Neuronal stem cell (in vitro differentiated cells): ENCODE measurements around the gene CHN2.

Source experiments
- DNase-seq: peaks from one replicate; pipeline ENCODE4 v3.0.0-alpha.2; 2013; ENCODE audit warnings: low spot score
- H2AFZ ChIP-seq: one replicate; pipeline ENCODE4 v1.6.1; 2013; ENCODE audit warnings: mild to moderate bottlenecking, low read length, inconsistent platforms
- H2AK5ac ChIP-seq: 2 replicates; pipeline ENCODE4 v1.6.1; 2013; ENCODE audit warnings: low read depth, mild to moderate bottlenecking, inconsistent platforms, low read length, moderate library complexity, mixed read lengths
- H2BK120ac ChIP-seq: 2 replicates; pipeline ENCODE4 v1.6.1; 2013; ENCODE audit warnings: low read depth, mild to moderate bottlenecking, inconsistent platforms, low read length, moderate library complexity, mixed read lengths
- H2BK12ac ChIP-seq: one replicate; pipeline ENCODE4 v1.6.1; 2013; ENCODE audit warnings: low read length, inconsistent platforms
- H2BK15ac ChIP-seq: 2 replicates; pipeline ENCODE4 v1.6.1; 2013; ENCODE audit warnings: mild to moderate bottlenecking, low read length, inconsistent platforms, mixed read lengths
- H2BK5ac ChIP-seq: one replicate; pipeline ENCODE4 v1.6.1; 2013; ENCODE audit warnings: inconsistent platforms, mild to moderate bottlenecking, low read length, moderate library complexity
- H3K14ac ChIP-seq: one replicate; pipeline ENCODE4 v1.6.1; 2013; ENCODE audit warnings: low read length, inconsistent platforms
- H3K18ac ChIP-seq: 2 replicates; pipeline ENCODE4 v1.6.1; 2013; ENCODE audit warnings: low read length, inconsistent platforms
- H3K23ac ChIP-seq: 2 replicates; pipeline ENCODE4 v1.6.1; 2013; ENCODE audit warnings: low read depth, mild to moderate bottlenecking, mixed read lengths, low read length, inconsistent platforms; ENCODE audit not compliant: poor library complexity
- H3K27ac ChIP-seq: replicated peaks from 3 replicates; pipeline ENCODE4 v1.5.1; 2013; ENCODE audit warnings: low read length, inconsistent platforms
- H3K27me3 ChIP-seq, 3 experiments: 2 replicates each; pipeline ENCODE4 v1.6.1; 2013; ENCODE audit warnings: low read length in 3 of 3, mild to moderate bottlenecking in 2 of 3, inconsistent platforms in 1 of 3, low read depth in 1 of 3, mixed read lengths in 1 of 3, moderate library complexity in 1 of 3; ENCODE audit not compliant: control insufficient read depth in 3 of 3, insufficient read depth in 3 of 3
- H3K36me3 ChIP-seq, 2 donors: replicated peaks in 1 of 2; 2 replicates each; pipeline ENCODE4 v1.6.1; 2013; ENCODE audit warnings: low read length in 2 of 2; ENCODE audit not compliant: control insufficient read depth in 2 of 2, insufficient read depth in 2 of 2
- H3K4ac ChIP-seq: 2 replicates; pipeline ENCODE4 v1.6.1; 2013; ENCODE audit warnings: inconsistent platforms, mild to moderate bottlenecking, low read length, moderate library complexity
- H3K4me1 ChIP-seq, 2 donors: 1 replicate in 1 of 2; 2 replicates in 1 of 2; pipeline ENCODE4 v1.6.1; 2013; ENCODE audit warnings: low read length in 2 of 2, low read depth in 1 of 2; ENCODE audit not compliant: control insufficient read depth in 2 of 2, insufficient read depth in 1 of 2
- H3K4me2 ChIP-seq: one replicate; pipeline ENCODE4 v1.6.1; 2013; ENCODE audit warnings: mild to moderate bottlenecking, low read length, inconsistent platforms; ENCODE audit not compliant: insufficient read depth, poor library complexity, severe bottlenecking
- H3K4me3 ChIP-seq, 2 donors: 2 replicates each; pipeline ENCODE4 v1.5.1; 2013; ENCODE audit warnings: low read length in 2 of 2, mild to moderate bottlenecking in 2 of 2, inconsistent platforms in 1 of 2, moderate library complexity in 1 of 2
- H3K79me1 ChIP-seq: one replicate; pipeline ENCODE4 v1.6.1; 2013; ENCODE audit warnings: low read depth, mild to moderate bottlenecking, inconsistent platforms, low read length, moderate library complexity
- H3K9ac ChIP-seq: one replicate; pipeline ENCODE4 v1.6.1; 2013; ENCODE audit warnings: mild to moderate bottlenecking, low read depth, low read length, inconsistent platforms; ENCODE audit not compliant: poor library complexity
- H3K9me3 ChIP-seq, 2 donors: replicated peaks in 1 of 2; 2 replicates each; pipeline versions ENCODE3 to v1.6.1; 2013; ENCODE audit warnings: low read length in 2 of 2, mild to moderate bottlenecking in 2 of 2, inconsistent platforms in 1 of 2, low read depth in 1 of 2, mixed read lengths in 1 of 2, moderate library complexity in 1 of 2; ENCODE audit not compliant: control insufficient read depth in 2 of 2, insufficient read depth in 1 of 2
- H4K8ac ChIP-seq: one replicate; pipeline ENCODE4 v1.6.1; 2013; ENCODE audit warnings: low read depth, mild to moderate bottlenecking, inconsistent platforms, low read length, moderate library complexity
- H4K91ac ChIP-seq: one replicate; pipeline ENCODE4 v1.6.1; 2013; ENCODE audit warnings: low read length, low read depth, mild to moderate bottlenecking, inconsistent platforms; ENCODE audit not compliant: poor library complexity
- WGBS, 2 donors: extraction: QIAGEN DNeasy Blood & Tissue Kit; methylation state at CpG; one replicate each; pipeline ENCODE4 v1.1.7; 2013; ENCODE audit warnings: missing lambda C conversion rate in 2 of 2, mixed read lengths in 1 of 2; ENCODE audit not compliant: insufficient read length in 2 of 2, insufficient replicate concordance in 1 of 2; ENCODE audit errors: extremely low coverage in 2 of 2; 5-methylcytosine and 5-hydroxymethylcytosine counted together

Gene CHN2

DNA sequence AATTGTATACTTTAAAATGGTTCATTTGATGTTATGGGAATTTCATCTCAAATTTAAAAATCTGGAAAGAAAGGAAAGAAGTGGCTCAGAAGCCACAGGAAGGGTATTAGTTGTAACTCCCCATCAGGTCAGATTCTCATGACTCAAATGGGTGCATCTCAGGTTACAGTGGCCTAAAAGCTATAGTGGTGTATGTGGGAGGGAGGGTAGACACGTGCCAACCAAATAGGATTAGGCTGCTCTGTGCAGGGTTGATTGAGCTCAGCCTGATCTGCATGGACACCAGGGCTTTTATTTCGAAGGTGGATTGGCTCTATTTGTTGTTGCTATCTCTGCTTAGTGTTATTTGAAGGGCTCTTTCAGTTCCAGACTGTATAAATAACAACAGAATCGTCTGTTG lies 247.6 kb downstream of the CHN2 start:
- Histone ChIP-seq H4K8ac (no peak overlapping the region), H3K4me2 (no peak overlapping the region), H3K23ac (no peak overlapping the region), H3K4me3 (no peak overlapping the region), H3K36me3 (no peaks in the 10 kb centered on the region), H2BK5ac (no peak overlapping the region), H4K91ac (no peak overlapping the region), H3K9ac (no peak overlapping the region), H3K79me1 (no peaks in the 10 kb centered on the region), H3K18ac (no peak overlapping the region), H3K9me3 (no peaks in the 10 kb centered on the region), H2BK120ac (no peak overlapping the region), H3K4me1 (peaks cover 0 to 3% of the 10 kb centered on the region in 2 donors), H3K4ac (no peak overlapping the region), H3K27me3 (peaks cover 0 to 28% (median 4%) of the 10 kb centered on the region in 3 experiments), H2AK5ac (no peak overlapping the region), H2BK12ac (no peak overlapping the region), H3K27ac (no peak overlapping the region), H2BK15ac (no peak overlapping the region), H3K14ac (no peak overlapping the region), H2AFZ (no peak overlapping the region)
- no CpG with 5 or more reads among the region's 3 CpGs for WGBS, 2 donors
- DNase-seq: peak; percentile 79

- Histone ChIP-seq H2AK5ac (no peak overlapping the region), H3K27ac (no peak overlapping the region), H3K9ac (no peak overlapping the region), H3K4me3 (no peak overlapping the region), H2AFZ (no peak overlapping the region), H4K8ac (no peak overlapping the region), H3K79me1 (no peaks in the 10 kb centered on the region), H3K14ac (no peak overlapping the region), H3K4ac (no peak overlapping the region), H3K9me3 (no peaks in the 10 kb centered on the region), H3K27me3 (peaks cover 0 to 28% (median 9%) of the 10 kb centered on the region in 3 experiments), H3K36me3 (no peaks in the 10 kb centered on the region), H2BK12ac (no peak overlapping the region), H3K4me1 (peaks cover 0 to 3% of the 10 kb centered on the region in 2 donors), H2BK120ac (no peak overlapping the region), H4K91ac (no peak overlapping the region), H3K23ac (no peak overlapping the region), H2BK5ac (no peak overlapping the region), H3K4me2 (no peak overlapping the region), H2BK15ac (no peak overlapping the region), H3K18ac (no peak overlapping the region)
- WGBS, 2 donors: no CpG with 5 or more reads among the region's 1 CpG
- no peak for DNase-seq
Measured at GRCh38 chr7:29443552-29443951, 249.0 kb downstream of the CHN2 start.

- no peaks in the 10 kb centered on the region for H3K36me3 ChIP-seq
- H3K4me3 ChIP-seq: no peak overlapping the region
- H3K79me1 ChIP-seq: no peaks in the 10 kb centered on the region
- H3K4me2 ChIP-seq: no peak overlapping the region
- no peak overlapping the region for H3K27ac ChIP-seq
- no peak overlapping the region for H4K91ac ChIP-seq
- no peaks in the 10 kb centered on the region for H3K9me3 ChIP-seq
- no peak overlapping the region for H2BK15ac ChIP-seq
- H3K4ac ChIP-seq: no peak overlapping the region
- peaks cover 0 to 3% of the 10 kb centered on the region in 2 donors for H3K4me1 ChIP-seq
- DNase-seq: no peak
- H3K18ac ChIP-seq: no peak overlapping the region
- H2BK12ac ChIP-seq: no peak overlapping the region
- no peak overlapping the region for H2BK120ac ChIP-seq
- H2AFZ ChIP-seq: no peak overlapping the region
- H3K27me3 ChIP-seq: peaks cover 0 to 26% (median 13%) of the 10 kb centered on the region in 3 experiments
- H3K23ac ChIP-seq: no peak overlapping the region
- H3K9ac ChIP-seq: no peak overlapping the region
- no CpG with 5 or more reads among the region's 3 CpGs for WGBS, 2 donors
- no peak overlapping the region for H4K8ac ChIP-seq
- H2AK5ac ChIP-seq: no peak overlapping the region
- H3K14ac ChIP-seq: no peak overlapping the region
- H2BK5ac ChIP-seq: no peak overlapping the region
Measured at GRCh38 chr7:29444267-29444666, 249.7 kb downstream of the CHN2 start.

GRCh38 chr7:29445736-29446135 lies 251.2 kb downstream of the CHN2 start:
- Histone ChIP-seq H3K79me1 (no peaks in the 10 kb centered on the region), H3K4me2 (no peak overlapping the region), H4K8ac (no peak overlapping the region), H2BK120ac (no peak overlapping the region), H3K9me3 (no peaks in the 10 kb centered on the region), H3K18ac (no peak overlapping the region), H3K36me3 (no peaks in the 10 kb centered on the region), H2AFZ (no peak overlapping the region), H4K91ac (no peak overlapping the region), H2AK5ac (no peak overlapping the region), H2BK15ac (no peak overlapping the region), H3K9ac (no peak overlapping the region), H3K27ac (no peak overlapping the region), H3K4me1 (peaks cover 0 to 3% of the 10 kb centered on the region in 2 donors), H2BK5ac (no peak overlapping the region), H2BK12ac (no peak overlapping the region), H3K27me3 (peaks cover 0 to 24% (median 23%) of the 10 kb centered on the region in 3 experiments), H3K4ac (no peak overlapping the region), H3K4me3 (no peak overlapping the region), H3K23ac (no peak overlapping the region), H3K14ac (no peak overlapping the region)
- DNase-seq: no peak
- no CpG with 5 or more reads among the region's 6 CpGs for WGBS, 2 donors
